Lower lobe of right lung (tissue), 2 donors: Measurements from ENCODE around the gene PPIL6. TPM values are rescaled to one million over a fixed set of nuclear protein-coding genes. Genes with fewer than 3 reads are reported as not detected.

Experiments used
- ATAC-seq, 2 donors: fragments of 200-7000 bp; cut with Tn5 transposase; one replicate each; pipeline ENCODE4 v1.9.1; 2020 to 2022; ENCODE audit warnings: mild to moderate bottlenecking in 2 of 2, moderate library complexity in 2 of 2
- DNase-seq: peaks from one replicate; pipeline ENCODE4 v3.0.0-alpha.2; 2020
- H3K27ac ChIP-seq: fragments of 200-600 bp; one replicate; pipeline ENCODE4 v1.8.0; 2022
- H3K27me3 ChIP-seq: fragments of 200-600 bp; one replicate; pipeline ENCODE4 v1.8.0; 2022; ENCODE audit warnings: low read depth
- H3K36me3 ChIP-seq: fragments of 200-600 bp; one replicate; pipeline ENCODE4 v1.8.0; 2022; ENCODE audit warnings: mild to moderate bottlenecking
- H3K4me1 ChIP-seq: fragments of 200-600 bp; one replicate; pipeline ENCODE4 v1.8.0; 2022
- H3K4me3 ChIP-seq: fragments of 200-600 bp; one replicate; pipeline ENCODE4 v1.8.0; 2022; ENCODE audit warnings: mild to moderate bottlenecking
- H3K9me3 ChIP-seq: fragments of 200-600 bp; one replicate; pipeline ENCODE4 v1.8.0; 2022
- CTCF ChIP-seq: fragments of 200-600 bp; IDR thresholded peaks from one replicate; pipeline ENCODE4 v1.8.0; 2022; ENCODE audit warnings: antibody characterized with exemption, mild to moderate bottlenecking
- intact Hi-C: fragments of 100-400 bp; cut with DNase I; formaldehyde crosslinking; loops from one replicate; pipeline ENCODE4 v1.11.0; 2022
- total RNA-seq: library from RNA; stranded (reverse); fragmentation: NEBNext Ultra II Directional; extraction: Animal tissue kit (Norgen Biotek cat#: 25700); gene quantifications from one replicate; pipeline ENCODE4 v1.2.1, GENCODE V29; 2021
- donor health status: DM: no; HTN: yes; CAD: no; lungs with severe emphysema.

Gene PPIL6
- total RNA-seq, 1 donor from 2014 or later, result 10.6 TPM

- Histone ChIP-seq H3K9me3 (no peaks in the 10 kb centered on the region), H3K4me1 (peaks cover 8% of the 10 kb centered on the region), H3K27ac (no peak overlapping the region), H3K36me3 (peaks cover 63% of the 10 kb centered on the region), H3K4me3 (no peak overlapping the region), H3K27me3 (no peaks in the 10 kb centered on the region)
- no peak for TF ChIP-seq CTCF
- ATAC-seq (no peak), DNase-seq (no peak)
- intact Hi-C loops, result no loop called here
These were observed 6.7 kb upstream of the PPIL6 start for GRCh38 chr6:109447087-109447486.

GRCh38 chr6:109446541-109446940, 6.1 kb upstream of the PPIL6 start:
- Histone ChIP-seq H3K27me3 (no peaks in the 10 kb centered on the region), H3K4me3 (no peak overlapping the region), H3K4me1 (peaks cover 14% of the 10 kb centered on the region), H3K36me3 (peaks cover 58% of the 10 kb centered on the region), H3K27ac (no peak overlapping the region), H3K9me3 (no peaks in the 10 kb centered on the region)
- DNase-seq, result no peak
- no peak for ATAC-seq
- TF ChIP-seq CTCF, result no peak
- intact Hi-C loops, result no loop called here

- Histone ChIP-seq H3K27me3 (no peaks in the 10 kb centered on the region), H3K4me1 (peaks cover 17% of the 10 kb centered on the region), H3K27ac (no peak overlapping the region), H3K36me3 (peaks cover 53% of the 10 kb centered on the region), H3K9me3 (no peaks in the 10 kb centered on the region), H3K4me3 (no peak overlapping the region)
- intact Hi-C loops, result no loop called here
- no peak for DNase-seq
- ATAC-seq, result no peak
- TF ChIP-seq CTCF, result no peak
These were observed 5.6 kb upstream of the PPIL6 start for GRCh38 chr6:109446072-109446471.

GRCh38 chr6:109445382-109445781, 5.0 kb upstream of the PPIL6 start:
- Histone ChIP-seq H3K4me3 (no peak overlapping the region), H3K36me3 (peaks cover 49% of the 10 kb centered on the region), H3K27ac (no peak overlapping the region), H3K4me1 (peaks cover 17% of the 10 kb centered on the region), H3K27me3 (no peaks in the 10 kb centered on the region), H3K9me3 (no peaks in the 10 kb centered on the region)
- ATAC-seq, result no peak
- TF ChIP-seq CTCF, result no peak
- DNase-seq, result no peak
- intact Hi-C loops, result no loop called here

GRCh38 chr6:109443425-109443950, 3.1 kb upstream of the PPIL6 start:
- no peak for TF ChIP-seq CTCF
- DNase-seq, result no peak
- Histone ChIP-seq H3K4me1 (peaks cover 28% of the 10 kb centered on the region), H3K4me3 (no peak overlapping the region), H3K27ac (no peak overlapping the region), H3K9me3 (no peaks in the 10 kb centered on the region), H3K36me3 (peaks cover 48% of the 10 kb centered on the region), H3K27me3 (no peaks in the 10 kb centered on the region)
- intact Hi-C loops, result no loop called here
- ATAC-seq, result no peak
